HCT116 (cell line): ENCODE data around the gene RPL7L1. TPM values are rescaled to one million over a fixed set of nuclear protein-coding genes. Genes with fewer than 3 reads are reported as not detected.
A peak's percentile ranks its signal among the peaks of the same experiment; 100 is the strongest.

Source experiments
- ATAC-seq: fragments of 200-7000 bp; cut with Tn5 transposase; 2 replicates; pipeline ENCODE4 v1.9.1; 2020; ENCODE audit warnings: mild to moderate bottlenecking, moderate library complexity
- BruUV-seq: library from RNA; stranded (reverse); fragments of 400-500 nt; replicated peaks from 2 replicates; lab custom pipeline; 2021; lab: Mats Ljungman, UMichigan
- CTCF ChIA-PET: fragments of 300-600 bp; sonication (Branson Sonifier 250); formaldehyde crosslinking; loops from one replicate; lab custom pipeline; 2021; ENCODE audit warnings: antibody characterized with exemption; lab: Charles Lee
- POLR2A ChIA-PET: fragments of 300-600, 350-600 bp; sonication (Branson Sonifier 250); formaldehyde crosslinking; loops from one replicate; lab custom pipeline; 2021; ENCODE audit warnings: antibody characterized with exemption; lab: Charles Lee
- RAD21 ChIA-PET, 2 experiments: fragments of 300-600 bp; sonication (Branson Sonifier 250); formaldehyde crosslinking; loops; one replicate each; lab custom pipeline; 2023; ENCODE audit warnings: low total read pairs in 2 of 2; ENCODE audit not compliant: uncharacterized antibody in 2 of 2, unreplicated experiment in 2 of 2, low non-redundant PET in 1 of 2; lab: Charles Lee
- DNase-seq: peaks from one replicate; pipeline ENCODE4 v3.0.0-alpha.2; 2010; ENCODE audit warnings: low read depth, low spot score
- H2AFZ ChIP-seq: fragments of 200-600 bp; shearing (Covaris generic), sonication (generic); 2 replicates; pipeline ENCODE4 v1.6.1; 2017; ENCODE audit warnings: low read depth, mixed run types, mixed read lengths, antibody characterized with exemption, low read length; ENCODE audit not compliant: poor library complexity, severe bottlenecking
- H3K27ac ChIP-seq: 2 replicates; pipeline ENCODE4 v1.5.1; 2012; ENCODE audit warnings: low read depth, low read length
- H3K27me3 ChIP-seq: fragments of 200-600 bp; sonication (generic); 2 replicates; pipeline ENCODE4 v1.6.1; 2016; ENCODE audit warnings: mixed run types, low read length, mixed read lengths; ENCODE audit not compliant: insufficient read depth
- H3K36me3 ChIP-seq, 2 experiments: fragments of 200-500 bp in 1 of 2; fragments of 200-600 bp in 1 of 2; sonication (Bioruptor generic) in 1 of 2; sonication (generic) in 1 of 2; 2 replicates each; pipeline versions ENCODE4 v1.5.1 to v1.6.1; 2014 to 2016; ENCODE audit warnings: low read length in 2 of 2, inconsistent platforms in 1 of 2, mixed read lengths in 1 of 2, mixed run types in 1 of 2; ENCODE audit not compliant: insufficient read depth in 2 of 2, control insufficient read depth in 1 of 2
- H3K4me1 ChIP-seq, 2 experiments: fragments of 200-600 bp in 1 of 2; sonication (generic) in 1 of 2; 2 replicates each; pipeline versions ENCODE4 v1.5.1 to v1.6.1; 2012 to 2017; ENCODE audit warnings: low read length in 2 of 2, inconsistent platforms in 1 of 2, mild to moderate bottlenecking in 1 of 2, mixed read lengths in 1 of 2, mixed run types in 1 of 2, moderate library complexity in 1 of 2; ENCODE audit not compliant: insufficient read depth in 2 of 2, control insufficient read depth in 1 of 2
- H3K4me2 ChIP-seq: fragments of 200-600 bp; sonication (generic); 2 replicates; pipeline ENCODE4 v1.6.1; 2017; ENCODE audit warnings: mixed run types, low read length, mixed read lengths
- H3K4me3 ChIP-seq, 2 experiments: fragments of 200-600 bp in 1 of 2; sonication (generic) in 1 of 2; replicated peaks in 1 of 2; 2 replicates each; pipeline ENCODE4 v1.5.1; 2011 to 2016; ENCODE audit warnings: low read length in 2 of 2, control low read depth in 1 of 2, low read depth in 1 of 2, mild to moderate bottlenecking in 1 of 2, mixed read lengths in 1 of 2, mixed run types in 1 of 2
- H3K79me2 ChIP-seq: fragments of 200-600 bp; sonication (generic); 2 replicates; pipeline ENCODE4 v1.6.1; 2017; ENCODE audit warnings: mild to moderate bottlenecking, mixed run types, low read length, moderate library complexity, mixed read lengths; ENCODE audit not compliant: insufficient read depth
- H3K9ac ChIP-seq: fragments of 200-600 bp; sonication (generic); 2 replicates; pipeline ENCODE4 v1.6.1; 2016; ENCODE audit warnings: low read length, mixed read lengths
- H3K9me2 ChIP-seq: fragments of 200-600 bp; sonication (generic), shearing (Covaris generic); 2 replicates; pipeline ENCODE4 v1.6.1; 2017; ENCODE audit warnings: mixed run types, mild to moderate bottlenecking, moderate library complexity; ENCODE audit not compliant: insufficient read depth
- H3K9me3 ChIP-seq, 2 experiments: fragments of 200-500 bp in 1 of 2; fragments of 200-600 bp in 1 of 2; sonication (Bioruptor generic) in 1 of 2; sonication (generic) in 1 of 2; 2 replicates each; pipeline ENCODE4 v1.6.1; 2014 to 2017; ENCODE audit warnings: low read length in 2 of 2, mixed read lengths in 2 of 2, inconsistent platforms in 1 of 2, low read depth in 1 of 2, mild to moderate bottlenecking in 1 of 2, mixed run types in 1 of 2, moderate library complexity in 1 of 2; ENCODE audit not compliant: control insufficient read depth in 1 of 2, insufficient read depth in 1 of 2
- H4K20me1 ChIP-seq: fragments of 200-600 bp; sonication (generic), shearing (Covaris generic); 2 replicates; pipeline ENCODE4 v1.6.1; 2017; ENCODE audit warnings: mixed run types, mild to moderate bottlenecking, moderate library complexity; ENCODE audit not compliant: insufficient read depth
- ATF3 ChIP-seq: IDR thresholded peaks from 2 replicates; pipeline ENCODE4 v1.6.1; 2012
- CBX3 ChIP-seq: IDR thresholded peaks from 2 replicates; pipeline ENCODE4 v1.6.1; 2012; ENCODE audit warnings: low read depth
- CEBPB ChIP-seq: IDR thresholded peaks from 2 replicates; pipeline ENCODE4 v1.6.1; 2012; ENCODE audit warnings: low read depth
- CTCF ChIP-seq, 3 experiments: fragments of 200-600 bp in 1 of 3; sonication (generic) in 1 of 3; IDR thresholded peaks in 2 of 3; conservative IDR thresholded peaks in 1 of 3; 2 replicates each; pipeline ENCODE4 v1.5.1; 2012 to 2017; ENCODE audit warnings: low read depth in 2 of 3, low read length in 2 of 3, antibody characterized with exemption in 1 of 3, borderline replicate concordance in 1 of 3, control low read depth in 1 of 3, mild to moderate bottlenecking in 1 of 3, mixed read lengths in 1 of 3, mixed run types in 1 of 3, moderate library complexity in 1 of 3; ENCODE audit not compliant: insufficient read depth in 1 of 3
- EGR1 ChIP-seq: IDR thresholded peaks from 2 replicates; pipeline ENCODE4 v1.6.1; 2012; ENCODE audit warnings: low read depth
- EZH2phosphoT487 ChIP-seq: fragments of 200-600 bp; IDR thresholded peaks from 2 replicates; pipeline ENCODE4 v1.6.1; 2018; ENCODE audit warnings: antibody characterized with exemption, borderline replicate concordance
- POLR2A ChIP-seq: IDR thresholded peaks from 2 replicates; pipeline ENCODE4 v1.7.0; 2011; ENCODE audit warnings: borderline replicate concordance; ENCODE audit not compliant: insufficient read depth, insufficient read length; ENCODE audit errors: extremely low read depth
- RAD21 ChIP-seq: IDR thresholded peaks from 2 replicates; pipeline ENCODE4 v1.6.1; 2012; ENCODE audit warnings: low read depth, mild to moderate bottlenecking
- SIN3A ChIP-seq: IDR thresholded peaks from 2 replicates; pipeline ENCODE4 v1.6.1; 2012; ENCODE audit warnings: low read depth
- intact Hi-C: fragments of 100-400 bp; cut with micrococcal nuclease; formaldehyde crosslinking; loops from 2 replicates; pipeline ENCODE4 v1.10.0; 2022
- total RNA-seq: library from RNA; stranded (reverse); gene quantifications from one replicate; pipeline ENCODE4 v1.2.1, GENCODE V29; 2021; ENCODE audit not compliant: unreplicated experiment

RPL7L1 gene
- total RNA-seq, 1 experiment from 2014 or later = 125 TPM

- Histone ChIP-seq H3K9me2 (no peaks in the 10 kb centered on the region), H3K4me1 (peaks cover 0 to 11% of the 10 kb centered on the region in 2 experiments; a peak in 3 of 4 replicates), H2AFZ (no peak overlapping the region), H4K20me1 (no peaks in the 10 kb centered on the region), H3K9ac (no peak overlapping the region), H3K4me3 (no peak overlapping the region), H3K36me3 (no peaks in the 10 kb centered on the region), H3K9me3 (no peaks in the 10 kb centered on the region), H3K79me2 (no peaks in the 10 kb centered on the region), H3K27me3 (no peaks in the 10 kb centered on the region), H3K27ac (no peak overlapping the region), H3K4me2 (peak overlapping the region; percentile 45)
- ATAC-seq = no peak
- ChIA-PET RAD21 (no interaction called here), CTCF (interaction anchor here (0.9 to 1.0 kb wide), 3 partner anchors 172 to 1112 kb away, joined by 3 read pairs; partner anchors contain the start of gene TOMM6), POLR2A (interaction anchor here (1.0 kb wide), 1 partner anchor 237 kb away, joined by 3 read pairs; no protein-coding TSS in a partner anchor)
- no TSS peak for BruUV-seq
- intact Hi-C loops = loop anchor here (1.0 to 2.0 kb wide), 4 partner anchors 173 to 824 kb away; no protein-coding TSS in a partner anchor
- peak; percentile 85 for TF ChIP-seq RAD21
- TF ChIP-seq SIN3A = no peak
- TF ChIP-seq EGR1 = no peak
- peak; percentile 57 to 82 (median 72) for TF ChIP-seq CTCF (IDR thresholded peaks at IDR 0.05 in 2 of 3, conservative IDR thresholded peaks at IDR 0.05 in 1 of 3; ENCODE audit: borderline replicate concordance in 1 of 3, insufficient read depth in 1 of 3, low read depth in 2 of 3, low read length in 2 of 3)
- peak; percentile 64 for DNase-seq
Measured at GRCh38 chr6:42898891-42899361, 19.5 kb downstream of the RPL7L1 start.

GRCh38 chr6:42899871-42900270 is 20.5 kb downstream of the RPL7L1 start:
- CTCF ChIA-PET = interaction anchor here (3.1 kb wide), 1 partner anchor 244 kb away, joined by 11 read pairs; no protein-coding TSS in a partner anchor
- Histone ChIP-seq H3K9me3 (no peaks in the 10 kb centered on the region), H3K4me3 (no peak overlapping the region), H3K36me3 (no peaks in the 10 kb centered on the region), H2AFZ (no peak overlapping the region), H4K20me1 (no peaks in the 10 kb centered on the region), H3K4me2 (no peak overlapping the region), H3K27ac (no peak overlapping the region), H3K27me3 (no peaks in the 10 kb centered on the region), H3K4me1 (peaks cover 0 to 11% of the 10 kb centered on the region in 2 experiments; a peak in 3 of 4 replicates), H3K9ac (no peak overlapping the region), H3K79me2 (no peaks in the 10 kb centered on the region), H3K9me2 (no peaks in the 10 kb centered on the region)
- TF ChIP-seq CBX3 (no peak), ATF3 (no peak), CEBPB (no peak), POLR2A (no peak), EZH2phosphoT487 (no peak)
- POLR2A ChIA-PET = no interaction called here
- RAD21 ChIA-PET = no interaction called here
- ATAC-seq = no peak
- no TSS peak for BruUV-seq
- no peak for DNase-seq
- intact Hi-C loops = loop anchor here (1.0 to 5.0 kb wide), 6 partner anchors 174 to 825 kb away; no protein-coding TSS in a partner anchor
